Subcutaneous adipose tissue (tissue), 4 donors: ENCODE data around the gene RAP2A. TPM values are rescaled to one million over a fixed set of nuclear protein-coding genes. Genes with fewer than 3 reads are reported as not detected.

Source experiments
- total RNA-seq, 4 donors: library from RNA; depleted of rRNA; stranded (reverse); fragments of >200 nt; gene quantifications; one replicate each; pipeline ENCODE4 v1.1.0, GENCODE V29; 2016
- TF ChIP-seq, protein P1 (sequence below): fragments of 450-650 bp; IDR thresholded peaks from one replicate; pipeline ENCODE4 v1.5.1; 2016; ENCODE audit warnings: low read depth, mild to moderate bottlenecking, control low read depth, antibody characterized with exemption, moderate library complexity

RAP2A gene
- total RNA-seq, 4 donors from 2014 or later, result 27.1 to 55.1 (median 45.4) TPM

DNA sequence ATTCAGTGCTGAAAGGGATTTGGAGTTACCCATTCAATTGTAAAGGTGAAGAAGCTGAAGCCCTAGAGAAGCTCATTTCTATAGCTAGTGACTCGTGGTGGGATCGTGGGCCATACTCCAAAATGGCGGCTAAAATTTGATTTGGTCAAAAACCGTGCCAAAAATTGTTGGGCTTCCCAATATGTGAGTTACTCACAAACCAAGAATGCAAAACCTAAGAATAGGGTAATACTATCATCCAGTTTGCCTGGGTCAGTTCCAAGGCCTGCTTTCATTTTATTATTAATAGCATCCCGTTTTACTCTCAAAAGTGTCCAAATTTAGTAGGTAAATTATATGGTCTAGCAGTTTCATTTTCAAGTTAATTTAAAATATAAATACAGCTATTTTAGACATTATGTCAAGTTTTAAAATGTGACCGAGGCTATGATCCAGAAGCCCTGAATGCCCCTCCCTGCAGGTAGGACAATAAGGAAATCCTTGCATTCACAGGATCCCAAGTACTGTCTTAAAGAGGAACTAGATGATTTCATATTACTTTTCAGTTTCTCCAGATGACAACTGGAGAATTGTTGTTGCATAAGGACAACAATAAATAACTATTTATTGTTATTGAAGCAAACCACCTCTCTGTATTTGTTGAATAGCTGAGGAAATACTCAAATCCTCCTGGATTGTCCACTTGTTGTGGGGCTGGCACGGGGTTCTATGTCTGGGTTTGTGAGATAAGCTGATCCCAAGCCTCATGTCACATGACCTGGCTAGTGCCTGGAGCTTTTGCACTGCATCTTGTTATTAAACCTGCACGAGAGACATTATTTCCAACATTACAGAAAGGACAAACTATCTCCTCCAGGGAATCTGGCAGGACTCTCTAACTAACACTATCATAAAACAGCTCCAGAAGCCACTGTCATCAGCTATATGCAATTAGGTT lies 11.6 kb upstream of the RAP2A start:
- TF ChIP-seq, protein P1, sequence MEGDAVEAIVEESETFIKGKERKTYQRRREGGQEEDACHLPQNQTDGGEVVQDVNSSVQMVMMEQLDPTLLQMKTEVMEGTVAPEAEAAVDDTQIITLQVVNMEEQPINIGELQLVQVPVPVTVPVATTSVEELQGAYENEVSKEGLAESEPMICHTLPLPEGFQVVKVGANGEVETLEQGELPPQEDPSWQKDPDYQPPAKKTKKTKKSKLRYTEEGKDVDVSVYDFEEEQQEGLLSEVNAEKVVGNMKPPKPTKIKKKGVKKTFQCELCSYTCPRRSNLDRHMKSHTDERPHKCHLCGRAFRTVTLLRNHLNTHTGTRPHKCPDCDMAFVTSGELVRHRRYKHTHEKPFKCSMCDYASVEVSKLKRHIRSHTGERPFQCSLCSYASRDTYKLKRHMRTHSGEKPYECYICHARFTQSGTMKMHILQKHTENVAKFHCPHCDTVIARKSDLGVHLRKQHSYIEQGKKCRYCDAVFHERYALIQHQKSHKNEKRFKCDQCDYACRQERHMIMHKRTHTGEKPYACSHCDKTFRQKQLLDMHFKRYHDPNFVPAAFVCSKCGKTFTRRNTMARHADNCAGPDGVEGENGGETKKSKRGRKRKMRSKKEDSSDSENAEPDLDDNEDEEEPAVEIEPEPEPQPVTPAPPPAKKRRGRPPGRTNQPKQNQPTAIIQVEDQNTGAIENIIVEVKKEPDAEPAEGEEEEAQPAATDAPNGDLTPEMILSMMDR, result no peak

DNA sequence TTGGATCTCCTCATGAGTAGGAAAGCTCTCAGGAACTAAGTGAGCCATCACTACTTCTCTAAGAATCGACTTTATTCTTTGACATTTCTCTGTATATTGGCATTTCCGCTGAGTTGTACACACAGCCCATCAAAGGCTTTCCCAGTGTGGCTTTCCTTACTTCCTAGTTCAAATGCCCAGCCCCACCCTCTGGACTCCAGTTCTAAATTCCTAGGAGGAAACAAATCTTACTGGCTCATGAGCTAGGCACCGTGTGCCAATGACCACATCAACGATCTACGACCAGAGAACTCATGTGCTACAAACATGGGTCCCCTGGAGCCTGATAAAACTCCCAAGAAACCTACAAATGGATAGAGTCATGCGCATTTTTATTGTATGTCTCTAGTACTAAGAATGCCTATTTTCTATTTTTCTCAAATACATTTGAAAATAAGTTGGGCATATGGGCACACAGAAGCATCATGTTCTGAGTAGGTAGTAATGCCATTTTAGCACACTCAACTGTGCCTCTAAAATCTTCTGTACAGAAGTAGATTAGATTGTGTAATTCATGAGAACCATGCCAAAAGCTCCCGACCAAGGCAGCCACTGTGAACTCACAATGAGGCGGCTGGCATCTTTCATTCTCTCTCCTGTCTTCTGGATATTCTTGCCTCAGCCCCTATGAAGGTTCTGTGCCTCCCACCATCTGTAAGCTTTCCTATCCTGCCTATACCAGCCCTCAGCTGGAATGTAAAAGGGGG lies 10.5 kb upstream of the RAP2A start:
- TF ChIP-seq, protein P1, result no peak

DNA sequence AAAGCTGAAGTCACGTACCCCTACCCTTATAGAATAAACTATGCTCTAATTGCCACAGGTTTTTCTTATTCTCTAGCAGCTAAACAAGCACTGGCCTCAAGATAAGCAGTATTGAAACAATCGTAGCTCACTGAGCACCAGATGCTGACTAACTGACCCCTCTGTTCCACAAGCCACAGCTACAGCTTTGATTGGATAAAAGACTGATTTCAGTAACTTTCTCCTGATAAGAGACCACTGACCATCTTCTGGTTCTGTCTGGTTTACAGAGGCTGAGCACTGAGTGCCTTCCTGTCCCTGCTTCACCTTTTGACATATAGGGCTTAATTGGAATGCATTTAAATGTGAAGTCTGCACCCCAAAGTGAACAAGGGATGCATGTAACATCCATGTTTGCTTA lies 8.4 kb upstream of the RAP2A start:
- TF ChIP-seq, protein P1, result no peak

DNA sequence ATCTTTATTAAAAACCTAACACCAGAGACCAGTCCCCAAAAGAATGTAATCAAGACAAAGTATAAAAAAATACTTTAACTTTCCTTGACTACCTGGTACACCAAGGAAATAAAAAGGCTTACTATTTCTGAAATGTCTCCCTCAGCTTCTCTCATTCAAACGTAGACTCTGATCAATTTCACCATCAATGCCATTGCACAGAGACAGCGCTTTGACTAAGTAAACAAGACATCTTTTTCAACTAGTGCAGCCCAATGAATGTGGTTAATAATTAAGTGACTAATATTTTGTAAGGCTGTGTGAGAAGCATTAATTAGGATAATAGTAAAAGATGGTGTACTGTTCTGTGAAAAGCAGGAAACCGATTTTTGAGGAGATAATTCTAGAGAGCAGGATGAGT lies 7.3 kb upstream of the RAP2A start:
- TF ChIP-seq, protein P1, result no peak

DNA sequence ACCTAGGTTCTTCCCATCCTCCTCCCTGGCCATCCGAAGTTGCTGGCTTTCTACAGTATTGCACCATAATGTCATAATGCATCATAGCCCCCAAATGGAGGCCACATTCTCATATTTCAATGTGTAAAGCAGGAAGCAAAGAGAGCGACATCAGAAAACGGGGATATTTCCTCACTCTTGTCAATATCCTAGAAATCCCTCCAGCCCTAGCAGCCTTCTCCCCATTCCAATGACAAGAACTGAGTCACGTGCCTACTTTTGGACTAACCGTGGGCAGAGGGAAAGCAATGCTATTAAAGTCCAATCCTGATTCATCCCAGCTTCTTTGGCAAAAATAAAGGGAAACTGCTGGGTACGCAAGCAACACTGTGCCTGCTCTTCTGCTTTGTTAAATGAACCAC lies 4.3 kb upstream of the RAP2A start:
- TF ChIP-seq, protein P1, result no peak

DNA sequence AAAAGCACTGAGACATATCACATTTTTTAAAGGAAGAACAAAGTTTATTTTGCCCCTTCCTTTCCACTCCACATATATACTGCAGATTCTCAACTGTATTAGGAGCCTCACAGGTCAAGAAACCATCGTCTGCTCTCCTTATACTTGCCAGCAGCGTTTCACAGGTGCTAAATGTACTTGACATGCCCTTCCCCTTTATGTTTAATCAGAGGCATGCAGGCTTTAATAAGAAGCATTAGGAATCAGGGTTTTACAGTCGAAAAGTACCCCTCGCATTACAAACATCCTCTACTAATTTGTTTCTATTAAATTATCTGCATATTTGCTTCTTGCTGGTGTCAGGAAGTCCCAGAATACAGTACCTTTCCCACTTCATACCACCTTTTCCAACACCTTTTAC lies 3.7 kb upstream of the RAP2A start:
- TF ChIP-seq, protein P1, result no peak

DNA sequence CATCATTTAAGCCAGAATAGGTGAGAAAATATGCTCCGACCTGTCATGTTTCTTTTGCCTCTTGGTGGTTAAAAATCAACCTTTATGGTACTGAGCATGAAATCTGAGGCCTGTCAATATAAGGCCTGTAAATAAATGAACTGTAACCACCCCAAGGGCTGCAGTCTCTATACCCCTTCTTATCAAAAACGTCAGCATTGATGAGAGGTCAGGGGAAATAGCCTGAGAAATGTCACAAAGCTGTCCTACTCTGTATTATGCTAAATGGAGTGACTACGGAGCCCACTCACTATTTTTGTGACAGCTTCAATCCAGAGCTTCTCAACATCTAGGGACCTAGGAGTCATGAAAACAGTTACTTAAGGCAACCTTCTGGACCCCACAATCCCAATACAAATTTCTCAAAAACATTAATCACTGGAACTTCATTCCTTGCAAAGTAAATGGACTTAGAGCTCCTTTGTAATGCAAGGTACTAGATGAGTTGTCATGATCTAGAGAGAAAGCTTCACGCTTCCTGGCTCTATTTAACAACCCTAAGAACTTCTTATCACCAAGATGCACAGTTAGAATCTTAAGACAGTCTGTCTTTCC lies 2.7 kb upstream of the RAP2A start:
- TF ChIP-seq, protein P1, result no peak
